SK-N-SH treated with all-trans-retinoic acid at 6 μM for 48 hours (cell line): Measurements from ENCODE around the gene IDI2.

Experiments
- ATAC-seq: fragments of 200-7000 bp; cut with Tn5 transposase; 3 replicates; pipeline ENCODE4 v1.9.1; 2020; ENCODE audit warnings: mild to moderate bottlenecking, moderate library complexity
- CSDC2 ChIP-seq: fragments of 250-450 bp; sonication (Bioruptor Pico); IDR thresholded peaks from 2 replicates; pipeline ENCODE4 v1.5.0; 2020; ENCODE audit warnings: mild to moderate bottlenecking, moderate library complexity
- ESRRG ChIP-seq: fragments of 250-450 bp; sonication (Bioruptor Pico); IDR thresholded peaks from 2 replicates; pipeline ENCODE4 v1.6.1; 2021; ENCODE audit warnings: mild to moderate bottlenecking
- GLIS3 ChIP-seq: fragments of 250-450 bp; sonication (Bioruptor Pico); IDR thresholded peaks from 2 replicates; pipeline ENCODE4 v1.5.0; 2020; ENCODE audit warnings: mild to moderate bottlenecking, moderate library complexity
- PPARA ChIP-seq: fragments of 250-450 bp; sonication (Bioruptor Pico); IDR thresholded peaks from 2 replicates; pipeline ENCODE4 v1.5.0; 2020; ENCODE audit warnings: mild to moderate bottlenecking, borderline replicate concordance
- RARB ChIP-seq: fragments of 250-450 bp; sonication (Bioruptor Pico); IDR thresholded peaks from 2 replicates; pipeline ENCODE4 v1.8.0; 2021; ENCODE audit warnings: mild to moderate bottlenecking, moderate library complexity
- SNAI2 ChIP-seq: fragments of 250-450 bp; sonication (Bioruptor Pico); IDR thresholded peaks from 2 replicates; pipeline ENCODE4 v1.5.0; 2020; ENCODE audit warnings: mild to moderate bottlenecking, moderate library complexity
- TCF4 ChIP-seq: fragments of 250-450 bp; sonication (Bioruptor Pico); IDR thresholded peaks from 2 replicates; pipeline ENCODE4 v1.8.0; 2021; ENCODE audit warnings: mild to moderate bottlenecking, moderate library complexity, borderline replicate concordance
- TOX ChIP-seq: fragments of 250-450 bp; sonication (Bioruptor Pico); IDR thresholded peaks from 2 replicates; pipeline ENCODE4 v1.8.0; 2021; ENCODE audit warnings: mild to moderate bottlenecking, moderate library complexity, borderline replicate concordance
- TSHZ2 ChIP-seq: fragments of 250-450 bp; sonication (Bioruptor Pico); IDR thresholded peaks from 2 replicates; pipeline ENCODE4 v1.5.0; 2020; ENCODE audit warnings: mild to moderate bottlenecking, moderate library complexity
- ZNF565 ChIP-seq: fragments of 450-650 bp; formaldehyde crosslinking; conservative IDR thresholded peaks from 2 replicates; pipeline ENCODE4 v1.5.0; 2020; ENCODE audit warnings: low read depth, mild to moderate bottlenecking, moderate library complexity
- ZNF70 ChIP-seq: fragments of 450-650 bp; formaldehyde crosslinking; IDR thresholded peaks from 2 replicates; pipeline ENCODE4 v1.5.0; 2020; ENCODE audit warnings: mild to moderate bottlenecking, moderate library complexity
- TF ChIP-seq, protein P1 (sequence below): fragments of 250-450 bp; sonication (Bioruptor Pico); IDR thresholded peaks from 2 replicates; pipeline ENCODE4 v1.5.1; 2021; ENCODE audit warnings: mild to moderate bottlenecking, moderate library complexity
- TF ChIP-seq, protein P2 (sequence below): fragments of 250-450 bp; sonication (Bioruptor Pico); IDR thresholded peaks from 2 replicates; pipeline ENCODE4 v1.8.0; 2020; ENCODE audit warnings: mild to moderate bottlenecking, moderate library complexity, borderline replicate concordance
- TF ChIP-seq, protein P3 (sequence below): fragments of 250-450 bp; sonication (Bioruptor Pico); IDR thresholded peaks from 2 replicates; pipeline ENCODE4 v1.5.1; 2020; ENCODE audit warnings: low read depth, mild to moderate bottlenecking, moderate library complexity
- TF ChIP-seq, protein P4 (sequence below): fragments of 250-450 bp; sonication (Bioruptor Pico); IDR thresholded peaks from 2 replicates; pipeline ENCODE4 v1.8.0; 2021; ENCODE audit warnings: low read depth, mild to moderate bottlenecking, moderate library complexity, borderline replicate concordance

IDI2 gene

DNA sequence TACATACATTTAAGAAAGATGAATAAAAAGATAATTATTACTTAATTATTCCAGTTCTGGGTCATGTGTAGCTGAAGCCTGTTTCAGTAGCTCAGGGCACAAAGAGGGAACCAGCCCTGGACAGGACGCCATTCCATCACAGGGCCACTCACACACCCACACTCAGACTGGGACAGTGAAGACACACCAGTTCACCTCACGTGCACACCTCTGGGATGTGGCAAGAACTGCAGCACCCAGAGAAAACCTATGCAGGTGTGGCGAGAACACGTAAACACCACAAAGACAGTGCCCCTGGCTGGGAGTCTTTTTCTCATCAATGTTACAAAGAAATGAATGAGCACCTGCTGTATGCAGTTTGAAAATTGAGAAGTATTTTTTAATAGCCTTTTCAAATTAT lies 24.9 kb upstream of the IDI2 start:
- no peak for ATAC-seq
- TF ChIP-seq CSDC2 (CRISPR knock-in tag) = no peak
- TF ChIP-seq TSHZ2 (CRISPR knock-in tag) = no peak
- TF ChIP-seq, protein P1, sequence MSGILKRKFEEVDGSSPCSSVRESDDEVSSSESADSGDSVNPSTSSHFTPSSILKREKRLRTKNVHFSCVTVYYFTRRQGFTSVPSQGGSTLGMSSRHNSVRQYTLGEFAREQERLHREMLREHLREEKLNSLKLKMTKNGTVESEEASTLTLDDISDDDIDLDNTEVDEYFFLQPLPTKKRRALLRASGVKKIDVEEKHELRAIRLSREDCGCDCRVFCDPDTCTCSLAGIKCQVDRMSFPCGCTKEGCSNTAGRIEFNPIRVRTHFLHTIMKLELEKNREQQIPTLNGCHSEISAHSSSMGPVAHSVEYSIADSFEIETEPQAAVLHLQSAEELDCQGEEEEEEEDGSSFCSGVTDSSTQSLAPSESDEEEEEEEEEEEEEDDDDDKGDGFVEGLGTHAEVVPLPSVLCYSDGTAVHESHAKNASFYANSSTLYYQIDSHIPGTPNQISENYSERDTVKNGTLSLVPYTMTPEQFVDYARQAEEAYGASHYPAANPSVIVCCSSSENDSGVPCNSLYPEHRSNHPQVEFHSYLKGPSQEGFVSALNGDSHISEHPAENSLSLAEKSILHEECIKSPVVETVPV (CRISPR knock-in tag) = no peak
- TF ChIP-seq, protein P2, sequence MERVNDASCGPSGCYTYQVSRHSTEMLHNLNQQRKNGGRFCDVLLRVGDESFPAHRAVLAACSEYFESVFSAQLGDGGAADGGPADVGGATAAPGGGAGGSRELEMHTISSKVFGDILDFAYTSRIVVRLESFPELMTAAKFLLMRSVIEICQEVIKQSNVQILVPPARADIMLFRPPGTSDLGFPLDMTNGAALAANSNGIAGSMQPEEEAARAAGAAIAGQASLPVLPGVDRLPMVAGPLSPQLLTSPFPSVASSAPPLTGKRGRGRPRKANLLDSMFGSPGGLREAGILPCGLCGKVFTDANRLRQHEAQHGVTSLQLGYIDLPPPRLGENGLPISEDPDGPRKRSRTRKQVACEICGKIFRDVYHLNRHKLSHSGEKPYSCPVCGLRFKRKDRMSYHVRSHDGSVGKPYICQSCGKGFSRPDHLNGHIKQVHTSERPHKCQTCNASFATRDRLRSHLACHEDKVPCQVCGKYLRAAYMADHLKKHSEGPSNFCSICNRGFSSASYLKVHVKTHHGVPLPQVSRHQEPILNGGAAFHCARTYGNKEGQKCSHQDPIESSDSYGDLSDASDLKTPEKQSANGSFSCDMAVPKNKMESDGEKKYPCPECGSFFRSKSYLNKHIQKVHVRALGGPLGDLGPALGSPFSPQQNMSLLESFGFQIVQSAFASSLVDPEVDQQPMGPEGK (CRISPR knock-in tag) = no peak
- no peak for TF ChIP-seq RARB
- TF ChIP-seq, protein P3, sequence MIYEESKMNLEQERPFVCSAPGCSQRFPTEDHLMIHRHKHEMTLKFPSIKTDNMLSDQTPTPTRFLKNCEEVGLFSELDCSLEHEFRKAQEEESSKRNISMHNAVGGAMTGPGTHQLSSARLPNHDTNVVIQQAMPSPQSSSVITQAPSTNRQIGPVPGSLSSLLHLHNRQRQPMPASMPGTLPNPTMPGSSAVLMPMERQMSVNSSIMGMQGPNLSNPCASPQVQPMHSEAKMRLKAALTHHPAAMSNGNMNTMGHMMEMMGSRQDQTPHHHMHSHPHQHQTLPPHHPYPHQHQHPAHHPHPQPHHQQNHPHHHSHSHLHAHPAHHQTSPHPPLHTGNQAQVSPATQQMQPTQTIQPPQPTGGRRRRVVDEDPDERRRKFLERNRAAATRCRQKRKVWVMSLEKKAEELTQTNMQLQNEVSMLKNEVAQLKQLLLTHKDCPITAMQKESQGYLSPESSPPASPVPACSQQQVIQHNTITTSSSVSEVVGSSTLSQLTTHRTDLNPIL (CRISPR knock-in tag) = no peak
- no peak for TF ChIP-seq TOX
- no peak for TF ChIP-seq GLIS3 (CRISPR knock-in tag)
- TF ChIP-seq, protein P4, sequence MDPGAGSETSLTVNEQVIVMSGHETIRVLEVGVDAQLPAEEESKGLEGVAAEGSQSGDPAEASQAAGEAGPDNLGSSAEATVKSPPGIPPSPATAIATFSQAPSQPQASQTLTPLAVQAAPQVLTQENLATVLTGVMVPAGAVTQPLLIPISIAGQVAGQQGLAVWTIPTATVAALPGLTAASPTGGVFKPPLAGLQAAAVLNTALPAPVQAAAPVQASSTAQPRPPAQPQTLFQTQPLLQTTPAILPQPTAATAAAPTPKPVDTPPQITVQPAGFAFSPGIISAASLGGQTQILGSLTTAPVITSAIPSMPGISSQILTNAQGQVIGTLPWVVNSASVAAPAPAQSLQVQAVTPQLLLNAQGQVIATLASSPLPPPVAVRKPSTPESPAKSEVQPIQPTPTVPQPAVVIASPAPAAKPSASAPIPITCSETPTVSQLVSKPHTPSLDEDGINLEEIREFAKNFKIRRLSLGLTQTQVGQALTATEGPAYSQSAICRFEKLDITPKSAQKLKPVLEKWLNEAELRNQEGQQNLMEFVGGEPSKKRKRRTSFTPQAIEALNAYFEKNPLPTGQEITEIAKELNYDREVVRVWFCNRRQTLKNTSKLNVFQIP (CRISPR knock-in tag) = no peak
- no peak for TF ChIP-seq PPARA (CRISPR knock-in tag)
- no peak for TF ChIP-seq TCF4 (CRISPR knock-in tag)
- no peak for TF ChIP-seq ZNF565 (CRISPR knock-in tag)

- TF ChIP-seq SNAI2 (CRISPR knock-in tag) (no peak), ZNF70 (CRISPR knock-in tag) (no peak), RARB (no peak), ESRRG (CRISPR knock-in tag) (no peak)
- TF ChIP-seq, protein P4 (CRISPR knock-in tag) = no peak
- TF ChIP-seq, protein P3 (CRISPR knock-in tag) = no peak
- TF ChIP-seq, protein P1 (CRISPR knock-in tag) = no peak
- ATAC-seq = no peak
Measured at GRCh38 chr10:1050145-1050544, 24.5 kb upstream of the IDI2 start.
